SU-DHL-6 (cell line): ENCODE results near the gene SUCO.

ENCODE experiments used
- H2AFZ ChIP-seq: fragments of 200-600 bp; sonication (generic); 2 replicates; pipeline ENCODE4 v1.6.1; 2014; ENCODE audit warnings: low read depth, mild to moderate bottlenecking, moderate library complexity, mixed read lengths, antibody characterized with exemption, low read length; ENCODE audit not compliant: severe bottlenecking
- H3F3A ChIP-seq: fragments of 200-600 bp; shearing (Covaris generic); 2 replicates; pipeline ENCODE4 v1.6.0; 2016; ENCODE audit warnings: antibody characterized with exemption, mild to moderate bottlenecking; ENCODE audit not compliant: insufficient read depth
- H3K27ac ChIP-seq: fragments of 200-600 bp; sonication (generic); 2 replicates; pipeline ENCODE4 v1.5.1; 2016; ENCODE audit warnings: low read depth, mild to moderate bottlenecking, low read length, moderate library complexity, mixed read lengths
- H3K27me3 ChIP-seq: fragments of 200-600 bp; sonication (generic), shearing (Covaris generic); 2 replicates; pipeline ENCODE4 v1.6.0; 2014; ENCODE audit warnings: mild to moderate bottlenecking, low read length
- H3K36me3 ChIP-seq: fragments of 200-600 bp; sonication (generic); 2 replicates; pipeline ENCODE4 v1.6.1; 2014; ENCODE audit warnings: mild to moderate bottlenecking, low read length, mixed read lengths
- H3K4me2 ChIP-seq: fragments of 300-600, 200-600 bp; shearing (Covaris generic), sonication (generic); 2 replicates; pipeline ENCODE4 v1.6.0; 2014; ENCODE audit warnings: low read length, low read depth, mild to moderate bottlenecking; ENCODE audit not compliant: poor library complexity, severe bottlenecking
- H3K4me3 ChIP-seq: fragments of 200-600 bp; sonication (generic); 2 replicates; pipeline ENCODE4 v1.5.1; 2014; ENCODE audit warnings: antibody characterized with exemption, low read length, mild to moderate bottlenecking, mixed read lengths; ENCODE audit not compliant: insufficient read depth, poor library complexity, severe bottlenecking
- H3K79me2 ChIP-seq: fragments of 200-600 bp; sonication (generic); 2 replicates; pipeline ENCODE4 v1.6.1; 2014; ENCODE audit warnings: mild to moderate bottlenecking, low read length, moderate library complexity; ENCODE audit not compliant: insufficient read depth
- H3K9ac ChIP-seq: fragments of 200-600 bp; sonication (generic); 2 replicates; pipeline ENCODE4 v1.7.0; 2014; ENCODE audit warnings: mild to moderate bottlenecking, low read length
- H3K9me2 ChIP-seq: fragments of 200-600 bp; sonication (generic); replicated peaks from 2 replicates; pipeline ENCODE4 v1.6.1; 2014; ENCODE audit warnings: low read length; ENCODE audit not compliant: insufficient read depth
- H3K9me3 ChIP-seq: fragments of 200-600 bp; sonication (generic); 2 replicates; pipeline ENCODE4 v1.6.1; 2014; ENCODE audit warnings: low read length, mixed read lengths; ENCODE audit not compliant: insufficient read depth
- H4K20me1 ChIP-seq: fragments of 200-600 bp; sonication (generic); 2 replicates; pipeline ENCODE4 v1.6.1; 2014; ENCODE audit warnings: low read depth, mild to moderate bottlenecking, antibody characterized with exemption, low read length, moderate library complexity, mixed read lengths
- CTCF ChIP-seq: fragments of 200-600 bp; sonication (generic); IDR thresholded peaks from one replicate; pipeline ENCODE4 v1.5.1; 2017; ENCODE audit warnings: antibody characterized with exemption, mild to moderate bottlenecking, low read length, moderate library complexity; ENCODE audit not compliant: insufficient read depth, poor library complexity, severe bottlenecking
- EZH2phosphoT487 ChIP-seq: fragments of 200-600 bp; sonication (generic), shearing (Covaris generic); conservative IDR thresholded peaks from 2 replicates; pipeline ENCODE4 v1.6.1; 2018; ENCODE audit warnings: mild to moderate bottlenecking, antibody characterized with exemption, low read length, moderate library complexity, mixed read lengths

SUCO gene

GRCh38 chr1:172540635-172541034, 7.7 kb downstream of the SUCO start:
- TF ChIP-seq EZH2phosphoT487 (no peak), CTCF (no peak)
- Histone ChIP-seq H3F3A (0 out of 2 replicates have a peak, but pooled peaks cover 4% of the 10 kb centered on the region), H4K20me1 (peaks cover 43% of the 10 kb centered on the region)

GRCh38 chr1:172544481-172545104, 11.6 kb downstream of the SUCO start:
- H3K27me3 ChIP-seq: no peaks in the 10 kb centered on the region
- H3F3A ChIP-seq: 0 out of 2 replicates have a peak, but pooled peaks cover 8% of the 10 kb centered on the region
- H2AFZ ChIP-seq: no peak overlapping the region
- no peaks in the 10 kb centered on the region for H3K9me2 ChIP-seq
- H3K9me3 ChIP-seq: no peaks in the 10 kb centered on the region
- TF ChIP-seq EZH2phosphoT487 (no peak), CTCF (no peak)
- H3K4me3 ChIP-seq: no peak overlapping the region
- peaks cover 21% of the 10 kb centered on the region; the same call in 1 of the 2 replicates for H4K20me1 ChIP-seq
- no peak overlapping the region for H3K9ac ChIP-seq
- H3K79me2 ChIP-seq: peaks cover 96% of the 10 kb centered on the region
- no peak overlapping the region for H3K4me2 ChIP-seq
- no peaks in the 10 kb centered on the region for H3K36me3 ChIP-seq
- H3K27ac ChIP-seq: no peak overlapping the region

More at GRCh38 chr1:172540635-172541034, 7.7 kb downstream of the SUCO start:
- Histone ChIP-seq H2AFZ (no peak overlapping the region), H3K9me2 (no peaks in the 10 kb centered on the region), H3K9ac (no peak overlapping the region), H3K4me2 (no peak overlapping the region), H3K27me3 (no peaks in the 10 kb centered on the region), H3K9me3 (no peaks in the 10 kb centered on the region), H3K79me2 (peaks cover 98% of the 10 kb centered on the region), H3K36me3 (no peaks in the 10 kb centered on the region), H3K27ac (no peak overlapping the region), H3K4me3 (no peak overlapping the region)

DNA sequence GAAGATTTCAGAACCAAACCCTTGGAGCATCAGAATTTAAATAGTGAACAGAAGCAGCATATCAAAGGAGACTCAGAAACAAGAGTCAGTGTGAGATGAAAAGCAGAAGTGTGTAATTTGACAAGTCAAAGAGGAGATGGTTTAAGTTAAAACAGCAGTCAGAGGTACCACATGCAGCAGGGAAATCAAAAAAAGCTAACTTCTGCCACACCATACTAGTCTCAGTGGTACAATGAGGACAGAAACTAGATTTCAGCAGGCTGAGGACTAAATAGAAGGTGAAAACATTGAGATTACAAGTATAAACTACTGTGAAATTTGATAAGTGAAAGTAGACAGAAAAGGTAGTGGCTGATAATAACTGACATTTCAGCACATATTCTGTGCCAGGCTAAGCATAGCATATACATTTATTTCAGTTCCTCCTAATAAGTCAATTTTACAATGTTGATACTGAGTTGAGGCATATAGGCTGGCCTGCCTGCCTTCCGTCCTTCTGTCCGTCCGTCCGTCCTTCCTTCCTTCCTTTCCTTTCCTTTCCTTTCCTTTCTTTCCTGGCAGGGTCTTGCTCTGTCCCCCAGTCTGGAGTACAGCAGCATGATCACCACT, 12.6 kb downstream of the SUCO start:
- Histone ChIP-seq H3K79me2 (peaks cover 96% of the 10 kb centered on the region), H3K9me2 (no peaks in the 10 kb centered on the region), H3F3A (0 out of 2 replicates have a peak, but pooled peaks cover 8% of the 10 kb centered on the region), H3K27me3 (no peaks in the 10 kb centered on the region), H3K4me3 (no peak overlapping the region), H3K36me3 (no peaks in the 10 kb centered on the region), H2AFZ (no peak overlapping the region), H3K9me3 (no peaks in the 10 kb centered on the region), H3K4me2 (no peak overlapping the region), H3K9ac (no peak overlapping the region), H4K20me1 (peaks cover 16% of the 10 kb centered on the region; the same call in 1 of the 2 replicates), H3K27ac (no peak overlapping the region)
- TF ChIP-seq EZH2phosphoT487 (no peak), CTCF (no peak)
